Loucy (cell line): ENCODE results near the gene AAMDC.
"Not testable (repeated sequence)": the region's sequence is repeated elsewhere in the genome, so short reads cannot be mapped to it uniquely, and the experiment has no call there.

ENCODE experiments used
- H2AFZ ChIP-seq: fragments of 200-600 bp; sonication (generic); 2 replicates; pipeline ENCODE4 v1.6.0; 2016; ENCODE audit warnings: antibody characterized with exemption, mild to moderate bottlenecking, low read length, moderate library complexity
- H3F3A ChIP-seq: fragments of 200-600 bp; 2 replicates; pipeline ENCODE4 v1.6.0; 2016; ENCODE audit warnings: antibody characterized with exemption, low read depth, mild to moderate bottlenecking
- H3K27me3 ChIP-seq: fragments of 200-600 bp; sonication (generic); 2 replicates; pipeline ENCODE4 v1.6.1; 2014; ENCODE audit warnings: low read length, mild to moderate bottlenecking; ENCODE audit not compliant: insufficient read depth, poor library complexity, severe bottlenecking
- H3K36me3 ChIP-seq: fragments of 200-600 bp; sonication (generic); 2 replicates; pipeline ENCODE4 v1.6.1; 2016; ENCODE audit warnings: low read length; ENCODE audit not compliant: insufficient read depth
- H3K4me1 ChIP-seq: fragments of 200-600 bp; sonication (generic); 2 replicates; pipeline ENCODE4 v1.5.1; 2014; ENCODE audit warnings: low read length, mild to moderate bottlenecking; ENCODE audit not compliant: insufficient read depth, poor library complexity, severe bottlenecking
- H3K4me2 ChIP-seq: fragments of 200-600 bp; sonication (generic); 2 replicates; pipeline ENCODE4 v1.6.0; 2014; ENCODE audit warnings: antibody characterized with exemption, low read length, low read depth, mild to moderate bottlenecking; ENCODE audit not compliant: poor library complexity, severe bottlenecking
- H3K4me3 ChIP-seq: fragments of 200-600 bp; sonication (generic); 2 replicates; pipeline ENCODE4 v1.5.1; 2014; ENCODE audit warnings: low read length, mild to moderate bottlenecking, mixed read lengths; ENCODE audit not compliant: poor library complexity, severe bottlenecking
- H3K79me2 ChIP-seq: fragments of 200-600 bp; sonication (generic); 2 replicates; pipeline ENCODE4 v1.6.1; 2014; ENCODE audit warnings: low read length; ENCODE audit not compliant: insufficient read depth
- H3K9ac ChIP-seq: fragments of 200-600 bp; sonication (generic); 2 replicates; pipeline ENCODE4 v1.6.0; 2014; ENCODE audit warnings: mild to moderate bottlenecking, low read depth, low read length, moderate library complexity; ENCODE audit not compliant: poor library complexity, severe bottlenecking
- H3K9me2 ChIP-seq: fragments of 200-600 bp; sonication (generic); replicated peaks from 2 replicates; pipeline ENCODE4 v1.6.1; 2016; ENCODE audit warnings: low read depth, low read length, mixed read lengths
- H3K9me3 ChIP-seq: fragments of 200-600 bp; sonication (generic); 2 replicates; pipeline ENCODE4 v1.6.1; 2014; ENCODE audit warnings: mild to moderate bottlenecking, antibody characterized with exemption, low read length, low read depth; ENCODE audit not compliant: insufficient read depth
- H4K20me1 ChIP-seq: fragments of 200-600 bp; sonication (generic); 2 replicates; pipeline ENCODE4 v1.6.0; 2014; ENCODE audit warnings: antibody characterized with exemption, low read length, mild to moderate bottlenecking; ENCODE audit not compliant: insufficient read depth, poor library complexity, severe bottlenecking
- EZH2phosphoT487 ChIP-seq: fragments of 200-600 bp; IDR thresholded peaks from 2 replicates; pipeline ENCODE4 v1.6.1; 2018; ENCODE audit warnings: antibody characterized with exemption, mild to moderate bottlenecking, moderate library complexity, borderline replicate concordance
- TF ChIP-seq, protein P1 (sequence below): fragments of 200-600 bp; sonication (generic); conservative IDR thresholded peaks from 2 replicates; pipeline ENCODE4 v1.5.1; 2014; ENCODE audit warnings: mild to moderate bottlenecking, antibody characterized with exemption, low read length

AAMDC gene

DNA sequence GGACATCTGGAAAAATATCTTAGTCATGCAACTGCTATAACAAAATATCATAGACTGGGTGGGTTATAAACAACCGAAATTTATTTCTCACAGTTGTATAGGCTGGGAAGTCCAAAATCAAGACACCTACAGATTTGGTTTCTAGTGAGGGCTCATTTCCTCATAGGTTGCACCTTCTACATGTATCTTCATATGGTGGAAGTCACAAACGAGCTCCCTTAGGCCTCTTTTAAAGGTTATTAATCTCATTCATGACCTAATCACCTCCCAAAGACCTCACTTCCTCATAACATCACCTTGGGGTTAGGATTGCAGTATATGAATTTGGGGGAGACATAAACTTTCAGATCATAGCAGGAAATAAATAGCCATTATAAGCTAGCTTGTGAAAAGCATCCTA is 88.3 kb downstream of the AAMDC start:
- Histone ChIP-seq H3K4me3 (no peak overlapping the region), H3K4me1 (no peaks in the 10 kb centered on the region), H3K79me2 (no peaks in the 10 kb centered on the region), H3K4me2 (no peak overlapping the region), H2AFZ (no peak overlapping the region), H3F3A (no peaks in the 10 kb centered on the region), H4K20me1 (no peaks in the 10 kb centered on the region), H3K9ac (no peak overlapping the region), H3K9me2 (no peaks in the 10 kb centered on the region), H3K9me3 (no peaks in the 10 kb centered on the region), H3K27me3 (no peaks in the 10 kb centered on the region), H3K36me3 (peaks cover 26% of the 10 kb centered on the region; the same call in 1 of the 2 replicates)
- TF ChIP-seq, protein P1, sequence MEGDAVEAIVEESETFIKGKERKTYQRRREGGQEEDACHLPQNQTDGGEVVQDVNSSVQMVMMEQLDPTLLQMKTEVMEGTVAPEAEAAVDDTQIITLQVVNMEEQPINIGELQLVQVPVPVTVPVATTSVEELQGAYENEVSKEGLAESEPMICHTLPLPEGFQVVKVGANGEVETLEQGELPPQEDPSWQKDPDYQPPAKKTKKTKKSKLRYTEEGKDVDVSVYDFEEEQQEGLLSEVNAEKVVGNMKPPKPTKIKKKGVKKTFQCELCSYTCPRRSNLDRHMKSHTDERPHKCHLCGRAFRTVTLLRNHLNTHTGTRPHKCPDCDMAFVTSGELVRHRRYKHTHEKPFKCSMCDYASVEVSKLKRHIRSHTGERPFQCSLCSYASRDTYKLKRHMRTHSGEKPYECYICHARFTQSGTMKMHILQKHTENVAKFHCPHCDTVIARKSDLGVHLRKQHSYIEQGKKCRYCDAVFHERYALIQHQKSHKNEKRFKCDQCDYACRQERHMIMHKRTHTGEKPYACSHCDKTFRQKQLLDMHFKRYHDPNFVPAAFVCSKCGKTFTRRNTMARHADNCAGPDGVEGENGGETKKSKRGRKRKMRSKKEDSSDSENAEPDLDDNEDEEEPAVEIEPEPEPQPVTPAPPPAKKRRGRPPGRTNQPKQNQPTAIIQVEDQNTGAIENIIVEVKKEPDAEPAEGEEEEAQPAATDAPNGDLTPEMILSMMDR: no peak
- no peak for TF ChIP-seq EZH2phosphoT487

DNA sequence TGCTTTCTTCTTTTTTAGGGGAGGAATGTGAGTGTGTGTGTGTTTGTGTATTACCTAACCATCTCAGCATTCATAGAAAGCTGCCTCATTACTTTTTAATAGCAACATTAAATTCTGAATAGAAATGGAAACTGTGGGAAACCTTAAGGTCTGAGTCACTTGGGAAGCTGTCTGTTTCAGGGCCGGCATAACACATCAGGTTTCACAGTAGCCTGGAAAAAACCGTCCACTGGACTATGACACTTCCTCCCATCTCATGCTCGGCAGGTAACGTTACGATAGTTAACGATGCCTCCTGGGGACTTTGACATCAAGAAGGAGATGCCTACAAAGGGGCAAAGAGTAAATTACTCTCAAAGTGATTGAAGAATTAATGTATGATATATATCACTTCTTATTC is 89.9 kb downstream of the AAMDC start:
- not testable (repeated sequence) for H3K4me3 ChIP-seq, H3K27me3 ChIP-seq, H3K9me3 ChIP-seq, H3F3A ChIP-seq, H4K20me1 ChIP-seq, H3K9ac ChIP-seq, H3K4me2 ChIP-seq, H3K79me2 ChIP-seq, H3K9me2 ChIP-seq, H2AFZ ChIP-seq, H3K4me1 ChIP-seq
- peaks cover 26% of the 10 kb centered on the region; the same call in 1 of the 2 replicates for H3K36me3 ChIP-seq

DNA sequence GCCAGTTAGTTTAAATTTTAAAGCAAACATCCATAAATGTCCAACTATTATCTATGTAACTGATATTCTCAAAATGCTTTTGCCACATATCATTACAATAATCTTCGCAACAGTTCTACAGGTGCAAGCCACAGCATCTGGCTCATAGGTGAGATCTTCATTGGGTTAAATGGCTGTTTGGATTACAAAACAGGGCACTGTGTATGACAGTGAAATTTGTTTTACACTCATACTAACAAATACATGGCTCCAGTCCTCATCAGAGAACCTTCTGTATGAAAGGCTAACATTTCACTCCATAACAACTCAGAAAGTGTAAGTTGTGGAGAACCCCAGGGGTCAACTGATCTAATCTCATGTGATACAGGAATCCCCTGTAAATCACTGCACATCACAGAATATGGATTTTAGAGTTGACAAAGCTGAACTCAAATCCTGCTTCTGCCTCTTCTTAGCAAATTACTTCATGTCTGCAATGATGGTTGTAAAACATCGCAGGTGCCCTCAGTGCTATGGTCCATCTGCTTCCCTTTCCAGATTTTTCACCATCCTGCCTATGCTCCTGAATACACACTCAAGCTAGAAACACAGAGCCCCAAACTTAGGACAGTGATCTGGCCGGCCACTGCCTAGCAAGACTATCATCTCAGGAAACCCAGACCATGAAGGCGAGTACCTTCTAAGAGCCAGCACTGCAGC is 92.8 kb downstream of the AAMDC start:
- not testable (repeated sequence) for H3K4me3 ChIP-seq, H3K9me2 ChIP-seq, H3K4me2 ChIP-seq, H4K20me1 ChIP-seq, H3K4me1 ChIP-seq, H3K27me3 ChIP-seq, H2AFZ ChIP-seq, H3F3A ChIP-seq, H3K79me2 ChIP-seq, H3K9ac ChIP-seq, H3K9me3 ChIP-seq, H3K36me3 ChIP-seq

GRCh38 chr11:77914307-77914791 is 93.4 kb downstream of the AAMDC start:
- not testable (repeated sequence) for H3K4me2 ChIP-seq, H3K9me2 ChIP-seq, H3K9ac ChIP-seq, H3K9me3 ChIP-seq, H3K79me2 ChIP-seq, H3K27me3 ChIP-seq, H3K4me3 ChIP-seq, H4K20me1 ChIP-seq, H3K36me3 ChIP-seq, H3F3A ChIP-seq, H3K4me1 ChIP-seq, H2AFZ ChIP-seq

DNA sequence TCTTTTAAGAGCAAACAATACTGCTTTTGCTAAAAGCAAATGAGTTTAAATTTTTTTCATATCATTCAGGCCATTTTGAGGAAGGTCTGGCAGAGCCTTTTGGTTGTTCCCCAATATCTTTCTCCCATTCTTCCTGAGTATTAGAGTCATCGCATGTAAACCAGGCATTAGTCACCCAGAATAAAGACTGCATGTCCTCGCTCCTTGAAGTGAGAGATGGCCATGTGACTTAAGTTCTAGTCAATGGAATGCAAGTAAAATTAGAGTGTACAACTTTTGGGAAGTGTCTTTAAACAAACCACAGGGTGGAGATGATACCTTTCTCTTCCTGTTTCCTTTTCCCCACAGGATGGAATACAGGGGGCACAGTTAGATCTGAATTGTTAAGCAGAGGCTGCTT is 96.8 kb downstream of the AAMDC start:
- not testable (repeated sequence) for H3K79me2 ChIP-seq, H3K9ac ChIP-seq, H3K4me3 ChIP-seq, H3K9me3 ChIP-seq, H3K36me3 ChIP-seq, H3F3A ChIP-seq, H2AFZ ChIP-seq, H3K9me2 ChIP-seq, H4K20me1 ChIP-seq, H3K27me3 ChIP-seq, H3K4me1 ChIP-seq, H3K4me2 ChIP-seq
